Skin of body (tissue), 2 donors: Measurements from ENCODE around the gene FHIP1B. TPM values are rescaled to one million over a fixed set of nuclear protein-coding genes. Genes with fewer than 3 reads are reported as not detected.

ENCODE experiments used
- DNase-seq: peaks from one replicate; lab custom pipeline; 2025; lab: John Stamatoyannopoulos, UW
- total RNA-seq: library from RNA; depleted of rRNA; stranded (reverse); fragments of >200 nt; gene quantifications from one replicate; pipeline ENCODE4 v1.2.3, GENCODE V29; 2014

Gene FHIP1B
- total RNA-seq, 1 donor from 2014 or later = 17.9 TPM

DNA sequence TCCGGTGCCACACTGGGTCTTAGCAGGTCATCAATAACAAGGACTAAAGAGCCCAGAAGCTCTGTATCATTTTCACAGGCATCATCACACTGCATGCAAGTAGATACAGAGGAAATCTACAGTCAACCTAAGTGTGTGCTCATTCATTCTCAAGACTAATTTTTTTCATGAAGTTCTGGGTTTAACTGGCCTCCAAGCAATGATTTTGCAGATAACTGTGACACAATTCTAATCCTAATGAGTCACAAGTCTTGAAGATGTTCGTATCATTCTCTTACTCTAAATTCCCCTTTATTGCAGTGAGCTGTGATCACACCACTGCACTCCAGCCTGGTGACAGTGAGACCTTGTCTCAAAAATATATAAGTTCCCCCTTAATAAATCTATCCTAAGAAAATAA lies 33.0 kb downstream of the FHIP1B start:
- DNase-seq = no peak

DNA sequence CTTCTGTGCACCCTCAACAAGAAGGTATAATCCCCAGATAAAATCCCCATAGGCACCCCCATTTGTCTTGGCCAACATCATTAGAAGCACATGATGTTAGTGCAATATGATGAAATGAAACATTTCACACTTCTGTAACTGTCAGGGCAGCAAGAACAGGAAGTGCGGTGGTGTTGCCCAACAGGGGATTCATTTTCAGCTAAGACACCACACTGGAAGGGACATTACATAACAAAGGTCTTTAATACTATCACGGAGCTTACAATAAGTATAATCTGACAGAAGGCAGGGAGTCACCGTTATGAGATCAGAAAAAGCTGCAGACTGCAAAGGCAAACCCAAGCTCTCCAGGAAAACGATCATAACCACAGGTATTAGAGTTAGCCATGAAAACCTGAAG lies 33.5 kb downstream of the FHIP1B start:
- no peak for DNase-seq

DNA sequence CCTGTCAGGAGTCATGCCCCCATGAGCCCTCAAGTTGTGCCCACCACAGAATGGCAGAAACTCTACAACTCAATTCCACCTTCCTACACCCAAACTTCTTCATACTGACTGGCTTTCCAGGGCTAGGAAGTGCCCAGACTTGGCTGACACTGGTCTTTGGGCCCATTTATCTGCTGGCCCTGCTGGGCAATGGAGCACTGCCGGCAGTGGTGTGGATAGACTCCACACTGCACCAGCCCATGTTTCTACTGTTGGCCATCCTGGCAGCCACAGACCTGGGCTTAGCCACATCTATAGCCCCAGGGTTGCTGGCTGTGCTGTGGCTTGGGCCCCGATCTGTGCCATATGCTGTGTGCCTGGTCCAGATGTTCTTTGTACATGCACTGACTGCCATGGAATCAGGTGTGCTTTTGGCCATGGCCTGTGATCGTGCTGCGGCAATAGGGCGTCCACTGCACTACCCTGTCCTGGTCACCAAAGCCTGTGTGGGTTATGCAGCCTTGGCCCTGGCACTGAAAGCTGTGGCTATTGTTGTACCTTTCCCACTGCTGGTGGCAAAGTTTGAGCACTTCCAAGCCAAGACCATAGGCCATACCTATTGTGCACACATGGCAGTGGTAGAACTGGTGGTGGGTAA lies 35.1 kb downstream of the FHIP1B start, which contains the start of gene OR52W1:
Gene OR52W1 (plus strand): TSS at position 51 of the 637 bp plus-strand sequence. CDS start 0 bp downstream, at position 51.
- no peak for DNase-seq

DNA sequence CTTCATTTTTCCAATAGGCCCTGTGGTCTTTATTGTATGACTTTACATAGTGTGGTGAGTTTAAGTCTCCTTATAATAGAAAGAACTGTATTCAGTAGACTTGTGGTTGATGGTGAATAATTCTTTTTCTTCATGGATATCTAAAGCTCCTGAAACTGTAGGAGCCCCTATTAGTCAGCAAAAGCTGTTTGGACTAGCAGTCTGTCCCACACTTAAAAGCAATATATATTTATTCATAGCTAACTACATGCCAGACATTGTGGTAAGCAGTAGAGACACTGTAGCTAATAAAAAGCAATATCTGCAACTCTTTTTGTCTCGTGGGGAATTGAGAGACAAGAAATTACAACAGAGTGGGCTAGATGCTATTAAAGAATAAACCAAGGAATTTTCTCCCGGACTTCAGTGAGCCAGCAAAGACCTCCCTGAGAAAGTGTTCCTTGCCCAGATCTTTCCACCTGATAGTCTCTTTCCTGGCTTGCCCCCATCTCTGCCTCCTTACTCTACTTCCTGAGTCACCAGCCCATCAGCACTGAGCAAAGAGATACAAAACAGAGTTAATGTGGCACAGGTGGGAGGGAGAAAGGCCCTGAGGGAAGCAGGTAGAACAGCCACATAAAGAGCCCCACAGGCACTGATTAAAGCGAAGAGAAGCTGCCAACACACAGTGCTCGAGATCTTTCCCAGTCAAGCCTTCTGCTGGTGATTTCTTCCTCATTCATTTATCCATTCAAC lies 36.8 kb downstream of the FHIP1B start:
- no peak for DNase-seq

DNA sequence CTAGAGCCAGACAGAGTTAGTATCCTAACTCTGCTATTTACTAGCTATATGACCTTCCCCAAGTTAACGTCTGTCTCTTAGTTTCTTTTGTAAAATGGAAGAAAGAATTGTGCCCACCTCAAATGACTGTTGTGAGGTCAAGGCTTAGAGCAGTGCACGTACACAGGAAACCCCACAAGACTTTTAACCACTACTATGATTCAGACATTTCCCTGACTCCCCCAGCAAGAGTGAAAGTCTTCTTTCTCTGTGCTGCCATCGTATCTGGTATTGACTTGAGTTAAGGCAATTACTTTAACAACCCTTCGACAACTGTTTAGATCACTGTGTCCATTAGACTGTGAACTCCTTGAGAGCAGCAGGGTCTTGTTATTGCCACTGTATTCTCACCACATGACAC lies 38.0 kb downstream of the FHIP1B start:
- DNase-seq = no peak

DNA sequence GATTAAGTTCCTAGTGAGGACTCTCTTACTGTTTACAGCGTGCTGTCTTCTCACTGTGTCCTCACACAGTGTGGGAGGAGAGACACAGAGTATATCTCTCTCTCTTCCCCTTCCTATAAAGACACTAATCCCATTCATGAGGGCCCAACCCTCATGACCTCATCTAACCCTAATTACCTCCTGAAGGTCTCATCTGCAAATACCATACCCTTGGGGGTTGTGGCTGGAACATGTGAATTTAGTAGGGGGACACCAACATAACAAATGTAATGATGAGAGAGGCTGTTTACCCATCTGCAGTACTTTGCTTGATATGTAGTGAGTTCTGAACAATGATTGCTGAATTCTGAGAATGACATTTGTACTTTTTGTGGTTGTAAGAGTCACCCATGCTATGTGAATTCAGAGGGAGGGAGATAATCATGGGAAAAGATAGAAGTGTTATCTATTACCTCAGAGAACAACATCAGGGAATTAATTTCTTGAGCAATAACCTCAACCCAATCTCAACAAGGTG lies 40.3 kb downstream of the FHIP1B start:
- no peak for DNase-seq

- no peak for DNase-seq
These were observed 42.7 kb downstream of the FHIP1B start for GRCh38 chr11:6191742-6192141.

DNA sequence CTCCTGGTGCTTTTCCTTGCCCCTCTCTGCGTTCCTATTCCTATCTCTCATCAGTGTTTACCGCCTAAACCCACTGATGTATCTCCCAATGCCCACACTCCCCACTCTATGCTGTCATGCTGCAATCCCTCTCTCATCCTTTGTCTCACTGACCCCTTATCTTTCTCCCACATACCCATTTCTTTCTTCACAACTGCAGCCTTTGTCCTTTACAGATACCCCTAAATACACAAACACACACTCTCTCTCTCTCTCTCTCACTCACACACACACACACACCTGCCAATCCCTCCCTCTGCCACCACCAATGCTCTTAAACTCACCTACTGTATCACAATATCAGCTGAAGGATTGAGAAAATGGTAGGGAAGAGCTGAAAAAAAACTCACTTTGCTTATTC lies 59.0 kb downstream of the FHIP1B start:
- no peak for DNase-seq

DNA sequence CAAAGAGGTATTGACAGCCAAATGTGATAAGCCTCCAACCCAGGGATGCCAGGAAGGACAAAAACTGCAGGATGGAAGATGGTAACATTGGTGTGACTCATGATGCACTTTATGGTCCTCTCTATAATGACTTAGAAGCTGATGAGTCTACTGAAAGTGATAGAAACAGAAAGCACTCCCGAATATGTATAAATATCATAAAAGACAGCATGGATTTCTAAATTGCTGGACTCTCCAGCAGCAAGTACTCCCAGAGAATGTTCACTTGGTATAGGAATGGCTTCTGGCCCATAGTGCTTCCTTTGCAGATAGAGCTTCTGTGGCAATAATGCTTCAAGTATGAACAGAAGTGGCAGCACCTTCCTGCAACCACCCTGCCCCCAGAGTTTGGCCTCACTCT lies 64.2 kb downstream of the FHIP1B start, which contains the start of gene OR52B2:
Gene OR52B2 (minus strand): TSS at position 101 of the 400 bp plus-strand sequence. CDS start 0 bp downstream, at position 101.
- DNase-seq = no peak

Other genes with a start within 250 kb of the FHIP1B start
- gene OR52L1, start 247.7 kb downstream of the FHIP1B start, total RNA-seq = not detected
- gene OR56A4, start 227.7 kb downstream of the FHIP1B start, total RNA-seq = not detected
- not detected for gene OR56A1, start 203.9 kb downstream of the FHIP1B start, total RNA-seq
- gene OR56B4, start 127.0 kb downstream of the FHIP1B start, total RNA-seq = not detected
- gene OR52B2, start 64.3 kb downstream of the FHIP1B start, total RNA-seq = not detected
- gene OR52W1, start 35.4 kb downstream of the FHIP1B start, total RNA-seq = not detected
- gene C11orf42, start 29.1 kb downstream of the FHIP1B start, total RNA-seq = not detected
- gene CNGA4, start 4.5 kb upstream of the FHIP1B start, total RNA-seq = 0.49 TPM
- 0.69 TPM for gene CCKBR, start 25.2 kb upstream of the FHIP1B start, total RNA-seq
- gene CAVIN3, start 85.9 kb upstream of the FHIP1B start, total RNA-seq = 23.8 TPM
- gene SMPD1, start 155.8 kb upstream of the FHIP1B start, total RNA-seq = 9.6 TPM
- gene APBB1, start 184.5 kb upstream of the FHIP1B start, total RNA-seq = 16.5 TPM
- 1.9 TPM for gene HPX, start 206.4 kb upstream of the FHIP1B start, total RNA-seq
- 21.4 TPM for gene TRIM3, start 239.3 kb upstream of the FHIP1B start, total RNA-seq
- gene ARFIP2, start 246.7 kb upstream of the FHIP1B start, total RNA-seq = 28.6 TPM
- 21.7 TPM for gene TIMM10B, start 246.9 kb upstream of the FHIP1B start, total RNA-seq